Limb (tissue), 2 donors: ENCODE data around the gene MAP2K4.

Experiments used
- DNase-seq, 2 donors: peaks; one replicate each; pipeline ENCODE4 v3.0.0-alpha.2; 2016; ENCODE audit errors: extremely low spot score in 2 of 2

Gene MAP2K4

DNA sequence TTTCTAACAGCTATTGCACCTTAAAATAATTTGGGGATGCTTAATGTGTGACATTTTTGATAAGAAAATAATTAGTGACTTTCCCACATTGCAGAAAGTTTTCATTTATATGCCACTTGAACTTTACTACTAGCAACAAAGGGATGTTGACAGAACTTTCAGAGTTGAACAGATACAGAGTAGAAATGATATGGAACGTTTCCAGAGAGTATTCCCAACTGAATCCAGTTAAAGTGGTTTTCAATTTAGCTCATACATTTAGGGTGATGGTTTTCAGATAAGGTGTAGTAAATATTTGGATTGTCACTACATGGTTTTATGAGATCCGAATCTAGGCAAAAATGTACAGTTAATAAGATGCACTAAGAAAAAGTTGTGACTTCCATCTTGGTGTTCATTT is 17.3 kb downstream of the MAP2K4 start:
- no peak for DNase-seq

- DNase-seq: no peak
These were observed 19.8 kb downstream of the MAP2K4 start for GRCh38 chr17:12040478-12040877.

DNA sequence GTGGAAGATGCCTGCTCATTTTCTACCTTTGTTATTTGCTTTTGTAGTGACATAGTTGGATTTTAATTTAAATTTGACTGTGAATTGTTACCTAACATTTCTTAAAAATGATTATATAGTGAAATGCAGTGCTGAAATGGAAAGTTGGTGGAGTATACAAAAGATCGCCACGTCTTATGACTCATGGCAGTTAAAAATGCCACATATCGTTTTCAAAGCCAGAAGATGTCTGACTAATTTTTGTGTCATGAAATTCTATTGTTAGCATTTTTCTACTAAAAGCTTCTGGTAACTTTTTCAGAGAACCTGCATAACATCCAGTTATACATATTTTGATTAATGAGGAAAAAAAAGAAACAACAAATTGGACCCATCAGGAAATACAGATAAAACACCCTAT is 20.6 kb downstream of the MAP2K4 start:
- no peak for DNase-seq

DNA sequence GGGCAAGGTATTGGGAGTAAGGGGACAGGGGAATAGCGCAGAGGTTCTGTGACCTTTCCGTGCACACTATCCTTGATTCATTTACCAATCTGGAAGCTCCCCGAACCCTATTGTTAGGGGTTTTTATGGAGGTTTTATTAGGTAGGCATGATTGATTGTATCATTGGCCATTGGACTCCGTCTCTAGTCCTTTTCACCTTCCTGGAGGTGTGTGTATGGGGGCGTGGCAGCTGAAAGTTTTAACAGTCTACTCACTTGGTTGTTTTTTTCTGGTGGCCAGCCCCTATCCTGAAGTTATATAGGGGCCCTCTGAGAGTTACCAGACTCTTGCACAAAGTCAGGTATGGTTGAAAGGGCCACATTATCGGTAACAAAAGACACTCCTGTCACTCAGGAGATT is 23.0 kb downstream of the MAP2K4 start:
- no peak for DNase-seq

DNA sequence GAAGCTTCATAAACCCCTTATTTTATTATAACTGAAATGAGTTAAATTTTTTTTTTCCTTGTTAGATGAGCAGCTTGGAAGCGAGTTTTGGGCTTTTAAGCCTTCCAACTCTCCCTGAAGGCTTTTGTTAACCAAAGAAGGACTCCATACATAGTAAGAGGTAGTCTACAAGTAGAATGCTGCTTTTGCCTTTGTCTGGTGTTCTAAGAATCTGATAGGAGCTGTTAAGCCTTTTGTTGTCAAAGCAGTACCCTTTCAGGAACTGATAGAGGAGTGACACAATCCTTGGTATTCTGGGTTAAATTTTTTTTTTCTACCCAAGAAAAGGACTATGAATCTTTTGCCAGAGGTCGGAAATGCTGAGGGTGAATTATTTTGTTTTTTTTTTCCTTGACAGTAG is 26.1 kb downstream of the MAP2K4 start:
- DNase-seq: no peak

DNA sequence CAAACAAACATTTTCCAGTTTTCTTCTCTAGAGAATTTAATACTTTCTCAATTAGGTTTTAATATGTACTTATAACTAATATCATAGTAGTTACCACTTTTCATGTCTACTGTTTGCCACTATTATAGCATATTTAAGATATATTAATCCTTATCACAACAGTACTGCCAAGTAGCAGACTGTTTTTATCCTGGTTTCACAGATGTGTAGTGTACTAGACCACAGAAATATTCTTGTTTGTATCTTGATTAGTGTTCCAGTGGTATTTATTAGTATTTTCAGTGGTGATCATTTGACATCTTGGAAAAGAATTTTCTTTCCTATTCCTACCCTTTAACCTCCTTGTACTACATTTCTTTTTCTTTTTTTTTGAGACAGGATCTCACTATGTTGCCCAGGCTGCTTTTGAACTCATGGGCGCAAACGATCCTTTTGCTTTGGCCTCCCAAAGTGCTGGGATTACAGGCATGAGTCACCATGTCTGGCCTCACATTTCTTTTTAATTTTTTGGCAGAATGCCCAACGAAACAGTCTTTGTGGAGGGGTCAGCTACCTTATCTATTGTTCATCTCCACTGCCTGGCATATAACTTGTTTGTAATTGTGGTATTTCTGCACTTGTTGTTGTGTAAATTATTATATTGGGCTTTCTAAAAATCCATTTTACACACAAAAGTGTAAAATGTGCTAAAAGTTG is 27.2 kb downstream of the MAP2K4 start:
- DNase-seq: no peak

DNA sequence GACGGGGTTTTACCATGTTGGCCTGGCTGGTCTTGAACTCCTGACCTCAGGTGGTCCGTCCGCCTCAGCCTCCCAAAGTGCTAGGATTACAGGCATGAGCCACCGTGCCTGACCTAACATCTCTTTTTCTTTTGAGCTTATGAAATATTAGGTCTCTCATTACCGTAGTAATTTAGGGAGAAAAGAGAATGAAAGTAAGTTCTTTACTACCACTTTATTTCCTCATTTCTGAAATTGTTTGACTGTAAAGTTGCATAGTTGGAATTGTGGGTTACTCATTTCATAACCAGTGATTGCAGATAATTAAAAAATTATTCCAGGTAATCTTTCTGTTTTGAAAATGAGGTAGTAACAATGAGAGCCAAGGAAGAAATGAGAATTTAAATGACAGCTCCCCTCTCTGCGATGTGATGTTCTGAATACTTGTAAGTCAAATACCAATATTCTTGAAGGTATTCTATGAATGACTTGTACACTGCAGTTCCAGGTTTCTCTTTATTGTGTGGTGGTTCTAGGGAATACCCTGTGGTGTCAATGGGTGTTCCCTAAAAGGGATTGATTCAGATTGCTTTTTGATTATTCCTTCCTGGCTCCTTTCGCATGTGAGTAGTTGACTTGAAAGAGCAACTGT is 28.3 kb downstream of the MAP2K4 start:
- DNase-seq: no peak

DNA sequence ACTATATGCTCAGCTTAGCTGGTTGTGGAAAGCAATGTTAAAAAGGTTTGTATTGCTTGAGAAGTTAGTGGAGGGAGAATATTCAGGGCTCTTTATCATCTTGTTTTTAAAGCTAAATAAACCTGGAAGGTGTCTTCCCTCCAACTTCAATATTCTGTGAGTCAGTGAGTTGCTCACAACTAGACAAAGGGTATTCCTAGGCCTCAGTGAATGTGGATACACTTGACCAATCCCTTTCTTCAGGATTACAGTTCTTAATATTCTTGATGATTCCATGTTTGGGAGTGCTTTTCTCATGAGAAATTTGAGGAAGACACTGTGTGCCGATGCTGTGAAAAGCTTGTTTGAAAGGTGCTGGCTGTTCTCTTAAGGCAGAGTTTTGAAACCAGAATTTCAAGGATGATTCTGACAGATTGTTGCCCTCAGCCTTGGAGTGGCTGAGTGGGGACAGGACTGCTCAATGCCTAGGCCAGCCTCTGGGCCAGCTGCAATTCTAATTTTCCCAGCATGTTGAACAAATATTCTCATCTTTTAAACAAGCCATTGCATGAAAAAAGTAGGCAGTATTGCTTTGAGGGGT is 30.1 kb downstream of the MAP2K4 start:
- no peak for DNase-seq

GRCh38 chr17:12053552-12053951 is 32.9 kb downstream of the MAP2K4 start:
- no peak for DNase-seq

DNA sequence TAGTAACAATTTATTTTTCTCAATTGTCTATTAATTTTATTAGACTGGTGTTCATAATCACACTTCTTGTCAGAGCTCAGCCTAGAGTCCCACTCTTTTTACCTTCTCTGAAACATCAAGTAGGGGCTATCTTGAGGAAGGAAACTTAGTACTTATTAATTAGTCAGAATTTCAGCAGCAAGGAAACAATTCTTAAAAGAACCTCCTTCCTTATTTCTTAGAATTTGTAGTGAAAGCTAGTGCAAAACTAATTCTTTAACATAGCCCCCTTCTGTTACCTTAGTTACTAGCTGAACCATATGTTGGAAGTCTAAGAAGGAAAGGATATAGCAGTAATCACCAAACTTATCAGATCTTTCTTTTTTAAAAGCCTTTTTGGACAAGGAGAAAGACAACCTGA is 35.2 kb downstream of the MAP2K4 start:
- DNase-seq: no peak

- no peak for DNase-seq
These were observed 36.8 kb downstream of the MAP2K4 start for GRCh38 chr17:12057520-12057919.

DNA sequence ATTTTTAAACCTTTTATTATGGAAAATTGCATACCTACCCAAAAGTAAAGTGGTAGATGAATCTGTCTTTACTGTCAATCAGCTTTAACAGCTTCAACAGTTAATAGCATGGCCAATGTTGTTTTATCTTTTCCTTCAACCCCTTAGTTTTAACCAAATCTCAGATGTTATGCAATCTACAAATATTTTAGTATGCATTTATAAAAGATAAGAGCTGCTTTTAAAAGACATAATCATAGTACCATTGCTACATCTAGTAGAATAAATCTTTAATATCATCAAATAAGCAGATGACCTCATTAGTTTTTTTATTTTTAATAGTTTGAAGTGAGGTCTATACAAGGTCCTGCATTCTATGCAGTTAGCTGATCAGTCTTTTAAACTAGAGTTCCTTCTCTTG is 37.9 kb downstream of the MAP2K4 start:
- no peak for DNase-seq

GRCh38 chr17:12062249-12062648 is 41.6 kb downstream of the MAP2K4 start:
- no peak for DNase-seq

DNA sequence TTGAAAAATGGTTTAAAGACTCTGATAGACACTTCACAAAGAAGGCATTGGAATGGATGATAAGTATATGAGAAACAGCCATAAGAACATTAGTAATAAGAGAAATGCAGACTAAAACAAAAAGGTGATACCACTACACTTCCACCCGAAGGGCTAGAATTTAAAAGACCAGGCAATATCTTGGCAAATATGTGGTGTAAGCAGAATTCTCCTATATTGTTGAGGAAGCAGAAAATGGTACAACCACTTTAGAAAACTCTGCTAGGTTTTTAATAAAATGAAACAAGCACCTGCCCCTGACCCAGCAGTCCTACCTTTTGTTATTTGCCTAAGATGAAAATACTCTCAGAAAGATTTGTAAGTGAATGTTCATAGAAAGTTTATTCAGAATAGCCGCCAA is 43.7 kb downstream of the MAP2K4 start:
- DNase-seq: no peak

GRCh38 chr17:12067485-12067884 is 46.8 kb downstream of the MAP2K4 start:
- no peak for DNase-seq

DNA sequence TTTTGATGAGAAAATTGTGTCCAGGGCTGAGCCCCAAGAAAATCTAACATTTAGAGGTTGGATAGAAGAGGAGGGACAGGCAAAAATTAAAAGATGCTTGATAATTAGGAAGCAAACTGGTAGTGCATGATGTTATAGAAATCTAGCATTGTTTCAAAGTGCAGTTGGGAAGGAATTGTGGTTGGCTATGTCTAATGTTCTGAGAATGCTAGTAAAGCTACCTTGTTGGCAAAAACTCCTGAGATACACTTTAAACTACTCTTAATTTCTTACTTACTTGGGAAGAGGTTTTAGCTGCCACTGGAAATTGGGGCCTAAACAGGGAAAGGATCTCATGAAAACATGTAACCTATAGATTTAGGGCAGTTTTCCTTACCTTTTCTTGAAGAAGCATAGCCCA is 48.3 kb downstream of the MAP2K4 start:
- no peak for DNase-seq

DNA sequence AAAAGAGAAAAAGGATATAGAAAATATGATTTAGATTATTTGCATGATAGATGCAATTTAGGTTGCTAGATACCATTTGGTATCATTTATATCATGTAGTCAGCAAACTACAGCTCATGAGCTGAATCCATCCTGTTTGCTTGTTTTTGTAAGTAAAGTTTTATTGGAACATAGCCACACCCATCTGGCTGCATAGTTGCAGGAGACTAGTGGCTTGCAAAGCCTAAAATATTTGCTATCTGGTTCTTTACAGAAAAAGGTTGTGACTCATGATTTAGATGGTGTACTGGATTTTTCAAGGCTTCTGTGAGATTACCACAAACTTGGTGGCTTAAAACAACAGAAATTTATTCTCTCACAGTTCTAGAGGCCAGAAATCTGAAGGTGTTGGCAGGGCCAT is 49.9 kb downstream of the MAP2K4 start:
- DNase-seq: no peak

- DNase-seq: no peak
These were observed 53.7 kb downstream of the MAP2K4 start for GRCh38 chr17:12074346-12074745.

GRCh38 chr17:12077773-12078172 is 57.1 kb downstream of the MAP2K4 start:
- DNase-seq: no peak

GRCh38 chr17:12078791-12079190 is 58.1 kb downstream of the MAP2K4 start:
- no peak for DNase-seq

DNA sequence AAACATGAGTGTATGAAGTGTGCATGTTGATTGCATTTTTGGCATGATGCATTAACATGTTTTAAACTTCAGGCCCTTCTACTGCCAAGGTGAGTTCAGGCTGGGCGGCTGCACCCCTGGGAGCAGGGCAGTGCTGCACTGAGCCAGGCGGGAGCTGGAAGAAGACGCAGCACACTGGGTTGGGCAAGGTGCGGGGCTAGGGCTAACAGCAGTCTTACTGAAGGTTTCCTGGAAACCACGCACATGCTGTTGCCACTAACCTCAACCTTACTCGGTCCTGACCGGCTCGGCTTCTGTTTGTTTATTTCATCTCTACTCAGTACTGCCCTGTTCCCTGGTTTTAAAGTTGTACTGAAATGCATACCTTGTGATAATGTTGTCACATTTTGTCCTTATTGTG is 61.0 kb downstream of the MAP2K4 start:
- DNase-seq: no peak

DNA sequence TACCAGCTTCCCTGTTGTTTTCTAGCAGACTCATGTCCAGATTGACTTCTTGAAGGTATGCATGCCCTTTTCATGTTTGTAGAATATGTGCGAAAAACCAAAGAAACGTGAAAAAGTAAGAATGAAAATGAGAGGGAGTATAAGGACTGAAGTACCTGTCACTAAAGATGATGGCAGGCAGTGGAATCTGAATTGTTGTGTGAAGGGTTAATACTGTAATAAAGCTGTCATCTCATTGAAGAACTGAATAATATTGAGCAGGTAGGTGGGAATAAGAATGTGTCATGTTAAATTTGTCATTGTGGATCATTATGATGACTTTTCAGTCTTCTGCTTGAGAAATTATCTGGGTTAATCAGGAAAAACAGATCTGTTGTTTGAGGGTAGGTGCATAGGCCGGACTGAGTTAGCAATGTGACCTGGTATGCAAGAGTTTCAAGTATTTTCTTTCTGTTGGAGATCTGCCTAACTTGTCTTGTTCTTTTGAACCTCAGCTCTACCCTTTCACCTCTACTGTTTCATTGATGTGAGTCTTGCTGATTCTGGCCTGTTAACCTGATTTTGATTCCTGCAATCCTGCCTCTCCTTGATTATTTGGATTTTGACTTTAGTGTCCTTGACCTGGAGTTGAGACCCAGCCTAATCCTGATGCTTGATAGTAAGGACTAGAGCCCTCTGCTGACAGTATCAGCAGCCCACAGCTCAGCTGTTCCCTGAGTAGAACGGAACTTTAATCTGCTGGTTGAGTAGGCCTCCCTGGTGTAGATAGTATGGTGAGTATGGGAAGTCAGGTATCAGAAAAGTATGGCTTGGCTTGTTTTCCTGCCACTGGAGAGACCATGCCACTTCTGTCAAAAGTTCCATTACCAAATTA is 64.6 kb downstream of the MAP2K4 start:
- DNase-seq: no peak
